NK-92 (cell line): ENCODE results near the gene TNFAIP8L3.

ENCODE experiments used
- DNase-seq: peaks from one replicate; lab custom pipeline; 2025; ENCODE audit not compliant: unreplicated experiment; lab: John Stamatoyannopoulos, UW

TNFAIP8L3 gene

DNA sequence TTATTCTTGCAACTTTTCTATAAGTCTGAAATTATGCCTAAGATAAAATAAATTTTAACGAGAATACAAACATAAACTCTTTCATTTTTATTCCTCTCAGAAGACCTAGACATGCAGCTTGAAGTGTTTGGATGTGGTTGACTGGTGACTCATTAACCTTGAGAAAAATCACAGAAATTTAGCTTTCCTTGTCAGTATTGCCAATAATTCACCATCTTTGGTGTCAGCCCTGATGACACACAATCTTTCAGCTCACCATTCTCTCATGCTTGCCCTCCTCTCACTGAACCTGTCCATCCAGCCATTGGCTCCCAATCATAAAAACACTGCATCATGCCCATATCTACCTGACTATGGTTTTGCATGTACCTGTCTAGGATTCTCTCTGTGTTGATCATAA is 22.6 kb upstream of the TNFAIP8L3 start:
- no peak for DNase-seq

DNA sequence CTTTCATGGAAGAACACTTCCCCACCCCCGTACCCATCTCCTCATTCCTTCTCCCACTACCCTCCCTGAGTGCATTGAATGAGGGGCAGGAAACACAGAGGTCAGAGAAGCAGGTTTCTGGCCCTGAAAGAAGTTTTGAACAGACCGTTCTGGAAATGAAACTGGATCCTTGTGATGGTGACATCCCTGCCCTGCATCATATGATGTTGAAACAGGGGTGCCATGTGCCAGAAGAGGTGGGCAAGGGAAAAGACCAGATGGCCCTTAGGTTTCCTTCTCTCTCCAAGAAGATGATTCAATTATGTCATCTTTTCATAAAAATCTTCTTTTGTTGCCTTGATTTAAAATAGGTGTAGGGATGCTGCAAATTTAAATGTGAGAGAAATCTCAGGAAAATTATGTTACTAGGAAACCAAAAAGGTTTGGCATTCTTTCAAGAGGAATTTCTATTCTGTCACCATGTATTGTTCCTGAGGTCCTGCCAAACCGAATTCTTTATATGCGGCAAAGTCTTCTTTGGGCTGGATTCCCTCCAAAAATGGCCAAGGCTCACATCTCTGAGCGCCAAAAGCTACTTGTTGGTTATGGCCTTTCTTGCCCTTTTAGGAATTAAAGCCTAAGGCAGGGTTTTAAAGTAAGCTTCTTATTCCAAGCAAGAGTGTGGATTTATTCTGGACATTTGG is 19.9 kb upstream of the TNFAIP8L3 start:
- DNase-seq, result no peak

DNA sequence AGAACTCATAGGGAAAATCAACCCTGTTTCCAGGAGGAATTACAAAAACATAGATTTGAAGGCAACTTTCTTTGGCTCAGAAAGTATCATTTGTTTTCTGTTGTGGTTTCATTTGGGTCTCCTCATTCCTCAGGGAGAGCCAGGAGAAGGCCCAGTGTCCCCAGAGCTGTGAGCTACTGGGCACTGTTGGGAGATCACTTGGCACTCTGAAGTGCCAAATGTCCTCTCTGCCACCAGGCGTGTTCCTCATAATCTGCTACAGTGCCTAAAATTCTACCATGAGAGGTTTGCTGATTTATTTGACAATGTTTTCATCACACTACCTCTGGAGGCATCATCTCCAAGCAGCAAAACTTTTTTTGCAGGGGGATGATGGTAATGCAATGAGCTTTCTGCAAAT is 17.4 kb upstream of the TNFAIP8L3 start:
- no peak for DNase-seq

DNA sequence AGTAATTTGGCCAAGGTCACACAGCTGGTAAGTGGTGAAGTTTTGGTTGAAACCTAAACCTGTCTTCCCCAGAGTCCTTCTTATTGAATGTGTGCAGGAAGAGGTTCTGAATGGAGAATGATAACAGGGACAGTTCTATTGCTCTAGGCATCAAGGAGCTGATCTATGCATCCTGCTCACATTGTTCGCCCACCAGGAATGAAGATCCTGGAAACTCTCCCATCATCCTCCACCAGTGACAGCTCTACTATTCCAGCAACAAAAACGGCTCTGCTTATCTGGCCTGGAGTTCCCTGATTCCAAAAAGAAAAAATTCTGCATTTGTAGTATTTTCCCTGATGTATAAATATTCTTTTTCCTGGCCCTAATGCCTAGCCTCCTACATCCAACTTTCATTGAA is 16.4 kb upstream of the TNFAIP8L3 start:
- DNase-seq, result no peak

DNA sequence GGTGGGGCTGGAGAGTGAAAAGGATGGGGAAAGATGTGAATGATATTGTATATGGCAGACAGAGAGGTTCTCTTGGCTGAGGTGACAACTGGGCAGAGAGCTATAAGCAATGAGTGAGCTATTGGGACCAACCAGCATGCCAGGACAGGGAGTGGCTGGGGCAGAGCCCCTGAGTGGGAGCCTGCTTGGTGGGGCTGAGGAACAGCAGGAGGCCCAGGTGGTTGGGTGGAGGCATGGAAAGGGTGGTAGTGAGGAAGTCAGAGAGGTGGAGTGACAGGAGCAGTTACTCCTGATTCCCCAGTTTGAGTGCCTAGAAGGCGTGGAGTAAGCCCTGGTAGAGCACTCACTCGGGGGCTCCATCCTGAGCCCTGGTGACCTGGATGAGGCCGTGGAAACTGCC is 15.5 kb upstream of the TNFAIP8L3 start:
- no peak for DNase-seq

DNA sequence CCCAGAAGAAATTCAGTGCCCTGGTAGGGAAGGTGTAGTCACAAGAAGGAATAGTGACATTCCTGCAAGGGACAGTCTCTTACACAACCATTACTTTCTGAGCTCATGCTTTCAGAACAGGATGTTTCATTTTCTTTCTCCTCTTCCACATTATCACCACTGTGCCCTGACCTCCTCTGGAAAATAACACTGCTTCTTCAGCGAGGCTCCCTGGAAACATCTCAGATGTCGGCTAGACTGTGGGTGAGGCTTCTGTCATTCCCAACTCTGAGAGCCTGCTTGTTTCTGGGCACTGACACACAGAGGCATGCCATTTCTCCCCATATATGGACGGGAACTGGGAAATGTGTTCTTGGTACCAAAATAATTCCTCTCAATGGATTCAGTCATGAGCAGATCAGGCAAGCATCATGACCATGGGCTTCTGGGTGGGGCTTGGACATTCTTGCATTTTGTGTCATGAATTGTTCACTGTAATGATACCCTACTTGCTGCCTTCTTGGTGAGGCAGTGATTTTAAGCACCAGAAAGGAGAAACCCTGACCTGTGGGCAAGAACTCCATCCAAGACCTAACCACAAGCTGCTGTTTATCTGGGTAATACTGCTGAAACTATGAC is 14.3 kb upstream of the TNFAIP8L3 start:
- DNase-seq, result no peak

DNA sequence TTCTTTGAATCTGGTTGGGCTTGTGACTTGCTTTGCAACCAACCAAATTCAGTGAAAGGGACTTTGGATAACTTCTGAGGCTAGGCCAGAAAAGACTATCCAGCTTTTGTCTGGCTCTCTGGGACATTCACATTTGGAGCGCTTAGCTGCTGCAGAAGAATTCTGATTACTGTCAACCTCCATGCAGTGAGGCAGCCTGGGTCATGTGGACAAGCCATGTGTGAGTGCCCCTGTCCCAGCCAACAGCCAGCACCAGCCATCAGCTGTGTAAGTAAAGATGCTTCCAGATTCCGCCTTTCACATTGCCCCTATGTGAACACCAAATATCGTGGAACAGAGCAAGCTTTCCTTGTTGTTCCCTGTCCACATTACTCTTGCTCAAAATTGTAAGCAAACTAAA is 12.9 kb upstream of the TNFAIP8L3 start:
- no peak for DNase-seq

DNA sequence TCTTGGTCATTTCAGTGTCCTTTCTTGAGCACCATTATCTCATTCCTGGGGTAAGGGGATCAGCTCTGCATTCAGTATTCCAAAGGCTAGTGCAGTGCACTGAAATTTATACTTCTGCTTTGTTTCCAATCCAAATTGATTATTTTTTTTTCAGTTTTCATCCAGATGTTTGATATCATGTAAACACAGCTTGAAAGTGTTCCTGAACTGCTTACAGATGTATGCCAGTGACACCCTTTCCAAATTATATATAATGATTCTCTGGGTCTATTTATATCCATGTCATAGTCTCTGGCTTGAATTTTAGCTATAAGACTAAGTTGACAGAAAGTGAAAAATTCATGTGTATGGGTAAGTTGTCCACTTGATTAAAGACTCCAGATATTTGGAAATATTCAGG is 11.8 kb upstream of the TNFAIP8L3 start:
- no peak for DNase-seq

DNA sequence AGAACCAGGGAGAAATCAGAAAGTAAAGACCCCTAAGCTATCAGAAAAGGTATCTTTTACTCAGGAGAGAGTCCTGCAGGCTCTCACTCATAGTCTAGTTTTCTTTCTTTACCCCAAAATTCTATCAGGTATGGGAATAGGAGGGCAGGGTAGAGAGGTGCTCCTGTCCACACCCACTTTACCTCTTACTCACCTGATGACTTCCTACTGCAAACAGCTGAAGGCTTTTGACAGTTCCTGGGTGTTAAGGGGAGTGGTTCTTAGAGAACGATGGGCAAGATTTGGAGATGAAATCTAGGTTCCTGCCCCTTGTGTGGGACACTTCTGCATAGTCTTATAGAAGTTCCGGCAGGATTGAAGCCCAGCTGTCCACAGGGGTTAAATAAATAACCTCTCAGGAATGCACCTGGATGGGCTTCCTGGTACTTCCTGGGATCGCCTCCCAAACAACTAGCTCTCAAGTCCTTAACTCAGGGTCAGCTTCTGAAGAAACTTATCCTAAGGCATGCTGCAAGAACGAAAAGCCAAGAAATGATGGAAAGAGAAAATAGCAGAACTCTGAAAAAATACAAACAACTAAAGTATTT is 10.8 kb upstream of the TNFAIP8L3 start:
- DNase-seq, result no peak

DNA sequence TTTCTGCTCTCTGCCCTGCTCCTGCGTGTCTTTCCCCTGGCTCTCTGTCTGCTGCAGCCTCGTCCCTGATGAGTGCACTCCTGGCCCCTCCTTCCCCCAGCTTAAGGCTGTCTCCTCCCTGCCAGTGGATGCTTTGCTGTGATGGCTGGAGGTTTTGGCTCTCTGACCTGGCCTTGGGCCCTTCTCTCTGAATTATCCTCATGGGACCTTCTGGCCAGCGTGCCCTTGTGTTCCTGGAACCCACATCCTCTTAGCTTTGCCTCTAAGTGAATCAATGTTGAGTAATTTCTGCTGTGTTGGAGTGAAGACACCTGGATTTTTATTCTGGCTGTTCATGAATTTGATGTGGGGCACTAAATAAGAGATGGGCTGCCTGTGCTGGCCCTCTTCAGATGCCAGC is 9.8 kb upstream of the TNFAIP8L3 start:
- no peak for DNase-seq

DNA sequence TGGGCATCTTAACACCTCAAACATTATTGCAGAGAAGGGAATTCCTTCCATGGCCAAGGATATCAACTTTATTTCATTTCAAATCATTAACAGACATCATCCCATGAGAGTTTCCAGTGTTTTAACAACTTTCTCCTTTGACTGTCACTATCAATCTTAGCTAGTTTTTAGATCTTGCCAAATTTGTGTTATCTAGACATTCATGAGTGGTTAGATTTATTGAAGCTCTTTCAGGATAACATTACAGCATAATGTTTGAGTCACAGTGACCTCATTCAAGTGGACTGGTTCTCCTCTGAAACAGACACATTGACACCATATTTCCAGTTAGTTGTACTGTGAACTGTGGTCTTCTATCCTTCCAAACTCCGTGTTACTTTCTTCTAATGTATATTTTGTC is 8.6 kb upstream of the TNFAIP8L3 start:
- DNase-seq, result no peak

DNA sequence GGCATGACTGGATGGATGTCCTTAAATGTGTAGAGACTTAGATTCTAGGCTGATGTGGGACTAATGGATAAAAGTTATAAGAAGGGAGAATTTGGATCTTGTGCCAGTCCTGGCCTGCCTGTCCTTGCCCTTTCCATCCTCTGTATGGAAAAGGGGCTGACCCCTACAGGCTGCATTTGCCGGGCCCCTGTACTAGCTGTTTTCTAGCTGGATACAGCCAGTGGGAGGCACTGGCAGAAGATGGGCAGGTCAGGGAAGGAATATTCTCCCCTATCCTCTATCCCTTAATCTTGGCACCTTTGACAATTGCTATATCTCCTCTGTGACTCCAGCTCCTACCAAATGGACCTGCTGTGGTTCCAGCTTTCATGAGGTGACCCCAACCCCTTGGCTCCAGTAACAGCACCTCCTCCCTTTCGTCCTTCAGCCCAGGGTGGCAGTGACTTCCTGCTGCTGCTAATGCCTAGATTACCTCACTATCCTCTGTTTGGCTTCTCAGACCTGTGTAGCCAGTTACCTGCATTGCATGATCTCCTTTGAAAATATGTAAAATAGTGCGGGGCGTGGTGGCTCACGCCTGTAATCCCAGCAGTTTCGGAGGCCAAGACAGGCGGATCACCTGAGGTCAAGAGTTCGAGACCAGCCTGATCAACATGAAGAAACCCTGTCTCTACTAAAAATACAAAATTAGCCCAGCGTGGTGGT is 6.2 kb upstream of the TNFAIP8L3 start:
- no peak for DNase-seq

DNA sequence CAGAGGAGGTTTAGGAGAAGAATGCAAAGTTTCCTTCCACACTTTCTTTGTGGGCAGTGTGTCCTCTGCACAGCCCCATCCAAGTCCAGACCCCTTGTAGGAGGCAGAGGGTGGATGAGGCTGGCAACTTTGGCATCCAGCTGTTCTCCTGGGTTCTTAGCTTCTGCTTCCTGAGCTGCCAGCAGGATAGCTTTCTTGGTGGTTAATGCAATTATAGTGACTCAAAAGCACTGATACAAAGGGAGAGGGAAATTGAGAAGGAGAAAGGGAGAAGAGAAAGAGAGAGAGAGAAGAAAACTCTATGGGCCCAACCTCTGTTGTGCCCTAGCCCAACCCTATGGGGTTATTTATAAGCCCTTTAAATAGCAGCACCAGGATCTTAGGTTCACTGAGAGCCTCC is 4.5 kb upstream of the TNFAIP8L3 start:
- no peak for DNase-seq

DNA sequence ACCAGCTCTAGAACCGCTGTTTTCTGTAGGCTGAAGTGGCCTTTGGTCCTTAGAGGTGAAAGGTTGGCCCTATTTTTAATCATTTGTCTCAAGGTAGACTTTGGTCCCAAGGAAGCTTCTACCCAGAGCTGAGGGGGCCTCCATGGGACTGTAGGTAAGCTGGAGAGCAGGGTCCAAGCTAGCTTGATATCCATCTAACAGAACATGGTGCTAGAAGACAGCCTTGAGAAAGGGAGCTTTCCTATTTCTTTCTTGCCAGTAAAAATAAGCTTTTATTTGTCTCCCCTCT is 3.6 kb upstream of the TNFAIP8L3 start:
- no peak for DNase-seq

DNA sequence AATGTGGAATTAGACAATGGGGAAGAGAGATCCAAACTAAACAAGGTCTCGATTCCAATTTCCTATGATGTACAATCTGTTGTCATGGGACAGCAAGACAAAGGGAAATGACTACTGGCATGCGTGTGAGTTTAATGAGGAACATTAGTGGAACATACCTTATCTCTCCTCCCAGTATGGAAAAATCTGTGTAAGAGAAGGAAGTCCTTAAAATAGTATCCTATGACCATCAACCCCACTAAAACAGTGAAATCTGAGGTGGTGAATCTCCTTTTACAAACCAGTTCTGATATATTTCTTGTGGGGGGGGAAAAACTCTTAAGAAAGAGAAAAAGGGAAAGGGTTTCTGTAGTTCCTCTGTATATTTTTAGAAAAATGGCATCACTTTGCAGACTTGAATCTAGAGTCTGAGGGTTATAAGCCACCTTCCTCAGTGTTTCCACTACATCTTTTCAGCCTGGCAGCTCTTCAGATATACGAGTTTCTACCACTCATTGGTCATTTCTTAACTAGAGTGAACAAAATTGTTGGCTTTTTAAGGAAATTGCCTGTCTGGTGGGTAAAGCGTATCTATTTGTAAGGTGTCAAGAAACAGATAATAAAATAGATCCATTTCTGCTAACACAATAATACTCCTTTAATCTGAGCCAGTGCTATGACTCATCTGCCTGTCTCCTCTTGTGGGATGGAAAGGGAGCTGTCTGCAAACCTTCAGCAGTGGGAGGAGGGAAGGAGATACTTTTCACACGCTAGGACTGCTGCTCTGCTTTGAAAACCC is 3.0 kb upstream of the TNFAIP8L3 start:
- no peak for DNase-seq

DNA sequence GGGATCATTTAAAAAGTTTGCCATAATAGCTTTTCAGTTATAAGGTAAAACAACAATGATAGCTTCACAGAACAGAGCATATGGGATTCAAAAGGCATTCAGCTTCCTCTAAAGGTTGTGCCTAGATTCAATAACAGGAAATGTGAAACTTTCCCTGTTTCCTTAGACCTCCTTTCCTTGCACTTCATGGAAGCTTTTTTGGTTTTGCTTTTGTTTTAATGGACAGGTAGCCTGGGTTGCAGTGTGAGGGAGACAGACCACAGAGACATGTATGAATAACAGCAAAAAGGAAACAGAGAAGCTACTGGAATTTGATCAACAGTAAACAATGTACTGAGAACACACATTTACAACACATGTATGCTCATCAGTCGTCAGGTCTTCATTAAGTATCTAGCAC is 2.3 kb upstream of the TNFAIP8L3 start:
- no peak for DNase-seq

DNA sequence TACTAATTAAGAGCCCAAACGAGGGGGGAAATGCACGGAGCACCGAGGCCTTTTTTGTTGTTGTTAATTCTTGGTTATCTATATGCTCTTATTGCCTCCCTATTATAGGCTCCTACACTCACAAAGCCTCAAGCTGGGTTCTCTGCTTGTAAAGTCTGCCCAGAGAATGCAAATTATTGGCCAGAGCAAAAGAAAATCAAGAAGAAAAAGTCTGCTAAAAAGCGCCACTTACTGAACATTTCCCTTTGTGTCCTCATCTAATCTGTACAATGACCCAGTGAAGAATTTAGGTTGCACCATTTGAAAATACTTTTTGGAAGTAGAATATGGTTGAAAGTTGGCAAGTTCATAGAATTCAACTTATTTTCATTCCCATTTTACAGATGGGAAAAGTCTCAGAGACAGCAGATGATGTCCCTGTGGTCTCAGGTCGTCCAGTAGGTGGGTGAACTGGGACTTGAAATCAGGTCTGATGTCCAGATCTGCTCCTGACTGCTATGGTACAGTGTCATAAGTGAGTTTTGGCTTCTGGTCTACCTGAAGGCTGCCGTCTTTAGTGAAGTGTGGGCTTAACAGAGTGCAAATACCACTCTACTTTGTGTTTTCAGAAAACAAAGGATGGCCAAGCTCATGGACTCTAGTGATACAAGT is 1.1 kb upstream of the TNFAIP8L3 start:
- DNase-seq, result no peak

DNA sequence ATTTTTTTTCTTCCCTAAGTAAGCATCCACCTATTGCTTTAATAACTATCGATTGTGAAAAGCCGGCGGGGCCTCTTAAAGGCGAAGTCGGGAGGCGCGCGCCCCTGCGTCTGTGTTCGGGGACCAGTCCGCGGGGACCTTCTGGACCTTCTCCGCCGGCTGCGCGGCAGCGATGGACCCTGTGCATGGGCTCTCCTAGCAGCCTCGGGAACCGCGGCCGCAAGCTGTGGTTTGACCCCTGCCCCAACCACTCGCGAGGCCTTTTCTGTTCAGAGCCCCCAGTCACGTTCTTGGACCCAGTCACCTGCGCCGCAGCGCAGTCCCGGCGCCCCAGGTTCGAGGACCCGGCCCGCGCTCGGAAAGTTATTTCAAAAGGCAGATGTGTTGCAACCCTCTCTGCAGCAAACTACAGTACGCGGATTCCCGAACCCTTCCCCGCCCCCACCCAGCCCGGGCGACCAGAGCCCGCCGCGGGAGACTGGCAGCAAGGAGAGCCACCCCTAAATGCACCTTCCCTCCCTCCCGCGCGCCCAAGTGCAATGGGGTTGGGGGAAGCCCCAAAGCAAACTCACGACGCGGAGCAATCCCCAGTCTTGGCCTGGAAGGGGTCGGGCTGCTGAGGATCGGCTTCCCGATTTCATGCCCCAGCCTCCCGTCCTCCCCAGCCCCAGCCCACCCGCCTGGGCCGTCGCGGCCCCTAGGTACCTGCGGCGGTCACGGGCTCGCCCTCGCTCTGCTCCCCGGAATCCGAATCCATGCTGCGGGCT is 684 bp downstream of the TNFAIP8L3 start:
- DNase-seq, result no peak

DNA sequence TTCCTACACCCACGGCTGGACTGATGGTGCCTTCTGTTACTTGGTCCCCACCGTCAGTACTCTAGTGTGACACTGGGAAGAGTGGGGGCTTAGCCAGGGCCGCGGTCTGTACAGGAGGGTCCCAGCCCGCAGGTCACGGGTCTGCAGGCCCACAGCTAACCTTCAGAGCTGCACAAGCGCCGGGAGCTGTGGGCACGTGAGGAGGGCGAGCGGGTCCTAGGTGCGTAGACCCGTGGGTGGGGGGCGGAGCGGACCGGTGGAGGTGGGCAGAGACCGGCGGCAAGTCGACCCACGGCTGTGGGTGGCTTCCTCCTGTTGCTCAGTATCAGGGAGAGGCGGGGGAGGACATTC is 1.2 kb downstream of the TNFAIP8L3 start:
- no peak for DNase-seq

DNA sequence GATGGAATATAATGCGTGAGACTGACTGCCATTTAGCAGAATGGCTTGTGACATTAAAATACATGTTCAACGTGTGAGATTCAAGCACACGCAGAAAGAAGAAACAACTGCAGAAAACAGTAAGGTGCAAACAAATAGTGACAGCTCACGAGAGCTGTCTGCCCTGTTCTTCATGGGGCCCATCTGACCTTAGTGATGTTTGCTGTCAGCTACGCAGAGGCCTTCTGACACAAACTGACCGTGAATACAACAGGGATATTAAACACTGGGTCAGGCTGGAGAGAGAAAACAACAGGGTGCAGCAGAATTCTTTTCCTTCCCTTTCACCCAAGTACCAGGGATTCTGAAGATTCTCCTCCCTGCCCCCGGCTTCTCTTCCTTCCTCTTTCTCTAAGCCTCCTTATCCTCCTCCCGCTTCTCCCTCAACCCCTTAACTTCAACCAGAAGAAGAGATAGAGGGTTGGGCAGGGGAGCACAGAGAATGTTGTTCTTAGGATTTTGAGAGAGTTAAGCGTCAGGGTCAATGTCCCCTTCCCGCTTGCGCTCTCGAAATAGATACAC is 2.1 kb downstream of the TNFAIP8L3 start:
- DNase-seq, result no peak
